Neural crest cell (in vitro differentiated cells): Measurements from ENCODE around the gene PTAFR. TPM values are rescaled to one million over a fixed set of nuclear protein-coding genes. Genes with fewer than 3 reads are reported as not detected.
"Not testable (repeated sequence)": the region's sequence is repeated elsewhere in the genome, so short reads cannot be mapped to it uniquely, and the experiment has no call there.

ENCODE experiments used
- DNase-seq: peaks from one replicate; pipeline ENCODE4 v3.0.0; 2021; ENCODE audit warnings: low read depth, mixed read lengths, low spot score
- H3K27ac Mint-ChIP-seq: one replicate; pipeline ENCODE4 v1.8.0; 2021; ENCODE audit warnings: mild to moderate bottlenecking, mixed read lengths; ENCODE audit not compliant: unreplicated experiment
- H3K27me3 Mint-ChIP-seq: 2 replicates; pipeline ENCODE4 v1.8.0; 2021; ENCODE audit warnings: low read depth, mild to moderate bottlenecking, mixed read lengths
- H3K36me3 Mint-ChIP-seq: 2 replicates; pipeline ENCODE4 v1.8.0; 2021; ENCODE audit warnings: low read depth, mild to moderate bottlenecking, mixed read lengths
- H3K4me1 Mint-ChIP-seq: 2 replicates; pipeline ENCODE4 v1.8.0; 2021; ENCODE audit warnings: mixed read lengths
- H3K4me3 Mint-ChIP-seq: one replicate; pipeline ENCODE4 v1.8.0; 2021; ENCODE audit warnings: mild to moderate bottlenecking, mixed read lengths
- H3K9me3 Mint-ChIP-seq: 2 replicates; pipeline ENCODE4 v1.8.0; 2021; ENCODE audit warnings: mixed read lengths
- CTCF ChIP-seq: fragments of 200-600 bp; sonication (generic); conservative IDR thresholded peaks from 2 replicates; pipeline ENCODE4 v1.5.0; 2021; ENCODE audit warnings: antibody characterized with exemption, mild to moderate bottlenecking
- total RNA-seq: library from RNA; stranded (reverse); gene quantifications from 2 replicates; pipeline ENCODE4 v1.2.1, GENCODE V29; 2021

PTAFR gene
- total RNA-seq, 1 donor from 2014 or later = 0.28 TPM

- DNase-seq = no peak
- H3K4me1 Mint-ChIP-seq = no peaks in the 10 kb centered on the region
Measured at GRCh38 chr1:28145728-28146127, 30.8 kb downstream of the PTAFR start.

GRCh38 chr1:28144203-28145135 lies 32.0 kb downstream of the PTAFR start:
- no peak for TF ChIP-seq CTCF
- Mint-ChIP-seq H3K36me3 (no peaks in the 10 kb centered on the region), H3K27me3 (peaks cover 2% of the 10 kb centered on the region), H3K27ac (no peak overlapping the region), H3K9me3 (no peaks in the 10 kb centered on the region), H3K4me1 (no peaks in the 10 kb centered on the region), H3K4me3 (no peak overlapping the region)
- DNase-seq = no peak

More at GRCh38 chr1:28145728-28146127, 30.8 kb downstream of the PTAFR start:
- no peak for TF ChIP-seq CTCF
- H3K27me3 Mint-ChIP-seq = peaks cover 2% of the 10 kb centered on the region
- no peaks in the 10 kb centered on the region for H3K9me3 Mint-ChIP-seq
- H3K36me3 Mint-ChIP-seq = no peaks in the 10 kb centered on the region
- H3K4me3 Mint-ChIP-seq = no peak overlapping the region
- H3K27ac Mint-ChIP-seq = no peak overlapping the region

- Mint-ChIP-seq H3K4me1 (no peaks in the 10 kb centered on the region), H3K36me3 (no peaks in the 10 kb centered on the region), H3K27me3 (peaks cover 5% of the 10 kb centered on the region), H3K27ac (no peak overlapping the region), H3K9me3 (no peaks in the 10 kb centered on the region), H3K4me3 (no peak overlapping the region)
- no peak for TF ChIP-seq CTCF
- no peak for DNase-seq
Measured at GRCh38 chr1:28143496-28144202, 32.8 kb downstream of the PTAFR start.

DNA sequence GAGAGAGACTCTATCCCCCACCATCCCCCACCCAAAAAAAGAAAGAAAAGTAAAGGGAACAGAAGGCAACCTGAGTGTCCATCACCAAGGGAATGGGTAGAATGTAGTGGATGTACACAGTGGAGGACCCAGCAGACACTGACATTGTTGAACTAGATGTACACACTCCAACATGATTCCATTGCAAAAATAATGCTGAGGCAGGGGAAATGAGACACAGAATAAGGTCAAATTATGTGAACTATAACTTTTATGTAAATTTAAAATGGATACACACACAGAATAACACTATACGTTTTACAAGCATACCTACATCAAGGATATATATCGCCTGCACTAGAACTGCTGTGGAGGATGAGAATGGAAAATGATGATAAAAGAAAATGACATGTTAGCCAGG lies 34.8 kb downstream of the PTAFR start:
- no peaks in the 10 kb centered on the region for H3K4me1 Mint-ChIP-seq
- H3K27me3 Mint-ChIP-seq = peaks cover 5% of the 10 kb centered on the region
- no peak for DNase-seq
- no peaks in the 10 kb centered on the region for H3K36me3 Mint-ChIP-seq
- no peaks in the 10 kb centered on the region for H3K9me3 Mint-ChIP-seq
- no peak for TF ChIP-seq CTCF
- no peak overlapping the region for H3K27ac Mint-ChIP-seq
- H3K4me3 Mint-ChIP-seq = no peak overlapping the region

- not testable (repeated sequence) for H3K36me3 Mint-ChIP-seq, H3K9me3 Mint-ChIP-seq, H3K4me1 Mint-ChIP-seq, DNase-seq, H3K4me3 Mint-ChIP-seq, H3K27me3 Mint-ChIP-seq, H3K27ac Mint-ChIP-seq
Measured at GRCh38 chr1:28139866-28140265, 36.6 kb downstream of the PTAFR start.
